ENCODE measurements around the gene HMOX1.

- TF ChIP-seq CTCF (IDR thresholded peaks at IDR 0.05): no peak
- TF ChIP-seq POLR2AphosphoS5 (IDR thresholded peaks at IDR 0.05): no peak
- no peak for TF ChIP-seq POLR2A (IDR thresholded peaks at IDR 0.05)
Measured at GRCh38 chr22:35398591-35398973, 17.7 kb downstream of the HMOX1 start.

Measured in breast epithelium (tissue), 3 donors.